Left ventricle myocardium superior (tissue), 1 donor: Measurements from ENCODE around the gene APBA2. TPM values are rescaled to one million over a fixed set of nuclear protein-coding genes. Genes with fewer than 3 reads are reported as not detected.
"Not testable (repeated sequence)": the region's sequence is repeated elsewhere in the genome, so short reads cannot be mapped to it uniquely, and the experiment has no call there.

Experiments
- ATAC-seq: fragments of 200-7000 bp; cut with Tn5 transposase; one replicate; pipeline ENCODE4 v1.9.1; 2020; ENCODE audit warnings: mild to moderate bottlenecking, moderate library complexity
- DNase-seq: peaks from one replicate; pipeline ENCODE4 v3.0.0-alpha.2; 2020
- intact Hi-C: fragments of 100-400 bp; cut with micrococcal nuclease; formaldehyde crosslinking; loops from one replicate; pipeline ENCODE4 v1.11.0; 2022
- long read RNA-seq: library from polyadenylated mRNA; unstranded; transcript quantifications from one replicate; pipeline ENCODE4 v2.0.0, GENCODE V29; 2021
- total RNA-seq: library from RNA; stranded (reverse); fragmentation: NEBNext Ultra II Directional; extraction: Animal tissue kit (Norgen Biotek cat#: 25700); gene quantifications from one replicate; pipeline ENCODE4 v1.2.1, GENCODE V29; 2021
- donor health status: DM: no; HTN: yes; CAD: no; lungs with severe emphysema.

The APBA2 gene
- total RNA-seq = 1.2 TPM
- long read RNA-seq, partial matches to known transcripts = 1 of 2 reads
- long read RNA-seq, other reads (novel, unspliced or antisense) = 1 of 2 reads

DNA sequence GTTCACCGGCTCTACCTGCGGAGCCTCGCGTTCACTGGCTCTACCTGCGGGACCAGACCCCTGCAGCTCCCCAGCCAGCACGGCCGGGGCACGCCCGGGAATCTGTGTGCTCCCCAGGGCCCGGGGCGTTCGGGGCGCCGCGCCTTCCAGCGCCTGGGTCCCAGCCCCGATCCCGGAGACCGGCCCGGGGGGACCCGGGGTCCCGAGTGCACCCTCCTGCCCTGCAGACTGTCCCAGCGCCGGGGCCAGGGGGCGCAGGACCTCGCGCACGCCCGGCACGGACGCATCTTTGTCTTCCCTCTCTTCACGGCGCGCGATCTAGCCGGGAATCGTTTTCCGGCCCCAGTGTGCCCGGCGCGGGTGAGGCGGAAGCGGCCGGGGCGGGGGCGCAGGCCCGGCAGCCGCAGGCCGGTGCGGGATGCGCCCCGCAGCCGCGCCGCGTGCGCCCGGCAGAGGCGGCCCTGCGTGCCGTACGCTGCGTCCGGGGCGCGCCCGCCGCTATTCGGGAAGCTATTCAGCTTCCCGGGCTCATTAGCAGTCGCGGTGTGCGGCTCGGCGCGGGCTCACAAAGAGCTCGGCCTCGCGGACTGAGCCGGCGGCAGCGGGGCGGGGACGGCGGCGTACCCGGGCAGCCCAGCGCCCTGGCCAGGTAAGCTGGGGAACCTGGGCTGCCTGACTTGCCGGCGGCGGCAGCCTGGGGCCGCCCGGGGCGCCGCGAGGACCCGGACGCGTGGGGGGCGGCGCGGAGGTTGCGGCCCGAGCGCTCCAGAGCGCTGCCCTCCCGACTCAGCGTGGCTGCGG, at the start of gene APBA2:
Gene APBA2 (plus strand): TSS at position 345 of the 801 bp plus-strand sequence. CDS start 167,911 bp downstream, outside the sequence.
- no peak for ATAC-seq
- peak; percentile 39 for DNase-seq
- intact Hi-C loops = no loop called here

DNA sequence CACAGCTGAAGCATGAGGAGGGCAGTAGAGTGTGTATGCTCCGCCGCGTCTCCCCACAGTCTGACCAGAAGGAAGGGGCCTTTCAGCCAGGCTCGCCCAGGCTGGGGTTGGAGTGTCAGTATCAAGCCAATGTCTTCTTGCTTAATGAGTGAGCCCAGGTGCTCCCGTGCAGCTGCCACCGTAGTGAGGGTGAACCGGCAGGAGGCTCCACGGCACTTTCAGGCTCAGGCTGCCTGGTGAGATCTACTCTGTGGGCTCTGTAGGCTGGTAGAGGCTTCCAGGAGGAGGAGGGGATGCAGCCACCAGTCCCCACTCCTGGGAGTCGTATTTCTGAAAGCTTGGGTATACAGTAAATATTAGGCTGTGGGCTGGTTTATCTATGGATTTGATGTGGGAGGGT, 45.5 kb upstream of the APBA2 start:
- intact Hi-C loops, DNase-seq, ATAC-seq: not testable (repeated sequence)

GRCh38 chr15:28842210-28842609, 43.6 kb upstream of the APBA2 start:
- intact Hi-C loops, DNase-seq, ATAC-seq: not testable (repeated sequence)

DNA sequence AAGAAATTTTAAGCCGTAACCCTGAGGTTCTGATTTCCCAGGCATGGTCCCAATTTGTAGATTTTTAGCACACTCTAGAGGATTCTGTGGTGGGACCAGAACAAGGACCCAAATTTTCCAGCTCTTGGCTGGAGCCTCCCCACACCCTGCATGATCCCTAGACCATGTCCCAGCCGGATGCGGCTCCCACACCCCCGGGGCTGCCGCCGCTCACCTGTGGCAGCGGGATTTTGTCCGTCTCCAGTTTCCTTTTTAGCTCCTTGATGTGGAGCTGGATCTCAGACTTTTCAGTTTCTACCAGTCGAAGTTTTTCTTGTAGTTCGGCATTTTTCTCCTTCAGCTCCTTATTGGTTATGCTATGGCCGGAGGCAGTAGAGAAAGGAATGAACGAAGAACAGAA, 42.3 kb upstream of the APBA2 start:
- DNase-seq, intact Hi-C loops, ATAC-seq: not testable (repeated sequence)

GRCh38 chr15:28844147-28844546, 41.6 kb upstream of the APBA2 start:
- ATAC-seq, intact Hi-C loops, DNase-seq: not testable (repeated sequence)

DNA sequence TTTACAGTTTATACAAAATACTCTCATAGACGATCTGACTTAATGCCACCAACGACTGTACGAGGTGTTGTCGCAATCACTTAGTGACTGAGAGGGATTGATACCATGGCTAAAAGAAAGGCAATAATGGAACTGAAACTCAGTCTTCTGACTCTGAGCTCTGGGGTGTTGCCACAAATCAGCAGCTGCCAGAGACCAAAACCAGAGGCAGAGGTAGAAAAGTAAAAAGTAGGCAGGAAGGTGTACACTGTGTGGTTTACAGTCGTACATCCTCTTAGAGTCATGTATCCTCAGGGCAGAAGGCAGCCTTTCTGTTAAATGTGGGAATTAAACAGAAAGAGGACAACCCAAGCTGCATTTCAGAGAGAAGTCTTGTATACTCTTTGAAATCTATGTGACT, 38.5 kb upstream of the APBA2 start:
- intact Hi-C loops, ATAC-seq, DNase-seq: not testable (repeated sequence)

- DNase-seq, ATAC-seq, intact Hi-C loops: not testable (repeated sequence)
Measured at GRCh38 chr15:28847959-28848358, 37.8 kb upstream of the APBA2 start.

- intact Hi-C loops, ATAC-seq, DNase-seq: not testable (repeated sequence)
Measured at GRCh38 chr15:28848521-28848920, 37.3 kb upstream of the APBA2 start, which contains the start of gene GOLGA6L7. Gene GOLGA6L7 (minus strand): TSS chr15:28848644. CDS start chr15:28848549, 95 bp downstream.

GRCh38 chr15:28849271-28849670, 36.5 kb upstream of the APBA2 start:
- ATAC-seq, DNase-seq, intact Hi-C loops: not testable (repeated sequence)

DNA sequence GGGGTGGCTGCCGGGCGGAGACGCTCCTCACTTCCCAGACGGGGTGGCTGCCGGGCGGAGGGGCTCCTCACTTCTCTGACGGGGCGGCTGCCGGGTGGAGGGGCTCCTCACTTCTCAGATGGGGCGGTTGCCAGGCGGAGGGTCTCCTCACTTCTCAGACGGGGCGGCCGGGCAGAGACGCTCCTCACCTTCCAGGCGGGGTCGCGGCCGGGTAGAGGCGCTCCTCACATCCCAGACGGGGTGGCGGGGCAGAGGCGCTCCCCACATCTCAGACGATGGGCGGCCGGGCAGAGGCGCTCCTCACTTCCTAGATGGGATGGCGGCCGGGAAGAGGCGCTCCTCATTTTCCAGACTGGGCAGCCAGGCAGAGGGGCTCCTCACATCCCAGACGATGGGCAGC, 36.0 kb upstream of the APBA2 start:
- ATAC-seq, intact Hi-C loops, DNase-seq: not testable (repeated sequence)

DNA sequence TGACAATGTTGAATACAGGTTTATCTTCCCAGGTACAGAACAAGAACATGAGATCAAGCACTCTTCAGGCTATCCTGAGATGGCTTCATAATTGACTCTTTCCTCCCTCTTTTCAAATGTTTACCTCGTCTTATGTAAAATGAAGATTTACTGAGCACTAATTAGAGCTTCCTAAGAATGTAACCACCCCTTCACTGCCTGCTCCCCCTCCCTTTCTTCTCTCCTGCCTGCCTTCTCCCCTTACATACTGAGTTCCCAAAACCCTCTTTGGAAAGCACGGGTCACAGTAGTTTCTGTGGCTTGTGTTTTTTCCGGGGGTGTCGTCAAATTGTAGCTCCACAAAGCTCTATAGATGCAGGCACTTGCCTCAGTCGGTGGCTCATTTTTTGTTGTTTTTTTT, 32.1 kb upstream of the APBA2 start:
- intact Hi-C loops, ATAC-seq, DNase-seq: not testable (repeated sequence)

DNA sequence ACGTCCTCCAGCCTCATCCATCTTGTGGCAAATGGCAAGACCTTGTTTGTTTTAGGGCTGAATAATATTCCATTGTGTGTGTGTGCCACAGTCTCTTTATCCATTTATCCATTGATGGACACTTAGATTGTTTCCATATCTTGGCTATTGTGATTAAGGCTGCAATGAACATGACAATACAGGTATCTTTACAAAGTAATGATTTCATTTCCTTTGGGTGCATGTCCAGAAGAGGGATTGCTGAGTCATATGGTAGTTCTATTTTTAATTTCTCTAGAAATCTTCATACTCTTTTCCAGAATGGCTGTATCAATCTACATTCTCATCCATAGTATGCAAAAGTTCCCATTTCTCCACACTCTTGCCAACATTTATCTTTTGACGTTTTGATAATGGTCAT, 31.2 kb upstream of the APBA2 start:
- DNase-seq, intact Hi-C loops: not testable (repeated sequence)

DNA sequence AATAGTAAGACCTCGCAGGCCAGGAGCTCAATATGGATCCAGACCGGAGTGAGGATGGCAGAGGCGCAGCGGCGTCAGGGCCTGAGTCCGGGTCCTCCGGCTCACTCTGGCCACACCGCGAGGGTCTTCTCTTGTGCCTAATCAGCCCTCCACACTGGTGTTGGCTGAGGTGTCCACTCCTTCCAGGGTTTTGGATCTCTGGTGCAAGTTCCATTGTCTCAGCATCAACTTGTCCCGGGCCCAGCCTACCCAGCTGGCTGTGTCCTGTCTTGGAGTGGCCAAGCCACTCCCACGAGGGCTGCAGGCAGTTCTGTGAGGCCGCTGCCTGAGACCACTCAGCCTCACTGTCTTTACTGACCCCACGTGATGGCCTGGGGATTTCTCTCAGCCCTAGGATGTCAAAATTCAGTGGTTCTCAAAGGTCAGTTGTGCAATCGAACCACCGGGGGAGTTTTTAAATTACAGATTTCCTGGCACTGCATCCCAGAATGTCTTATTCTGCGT, 24.7 kb upstream of the APBA2 start:
- intact Hi-C loops = no loop called here
- peak; percentile 53 for DNase-seq

More for the DNA sequence above, 31.2 kb upstream of the APBA2 start:
- ATAC-seq = not testable (repeated sequence)

DNA sequence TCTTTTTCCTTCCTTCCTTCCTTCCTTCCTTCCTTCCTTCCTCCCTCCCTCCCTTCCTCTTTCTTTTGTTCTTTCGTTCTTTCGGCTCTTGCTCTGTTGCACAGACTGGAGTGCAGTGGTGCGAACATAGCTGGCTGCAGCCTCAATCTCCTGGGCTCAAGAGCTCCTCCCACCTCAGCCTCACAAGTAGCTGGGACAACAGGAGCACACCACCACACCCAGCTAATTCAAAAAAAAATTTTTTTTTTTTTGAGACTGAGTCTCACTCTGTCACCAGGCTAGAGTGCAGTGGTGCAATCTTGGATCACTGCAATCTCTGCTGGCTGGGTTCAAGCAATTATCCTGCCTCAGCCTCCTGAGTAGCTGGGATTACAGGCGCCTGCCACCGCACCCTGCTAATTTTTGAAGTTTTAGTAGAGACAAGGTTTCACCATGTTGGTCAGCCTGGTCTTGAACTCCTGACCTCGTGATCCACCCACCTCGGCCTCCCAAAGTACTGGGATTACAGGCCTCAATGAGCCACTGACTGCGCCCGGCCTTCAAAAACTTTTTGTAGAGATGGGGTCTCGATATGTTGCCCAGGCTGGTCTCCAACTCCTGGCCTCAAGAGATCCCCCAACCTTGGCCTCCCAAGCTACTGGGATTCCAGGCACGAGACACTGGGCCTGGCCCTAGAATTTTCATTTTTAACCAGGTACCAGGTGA, 24.0 kb upstream of the APBA2 start:
- peak; percentile 45 for ATAC-seq
- DNase-seq, intact Hi-C loops: not testable (repeated sequence)

More for the DNA sequence above, 24.7 kb upstream of the APBA2 start:
- peak; percentile 82 for ATAC-seq

DNA sequence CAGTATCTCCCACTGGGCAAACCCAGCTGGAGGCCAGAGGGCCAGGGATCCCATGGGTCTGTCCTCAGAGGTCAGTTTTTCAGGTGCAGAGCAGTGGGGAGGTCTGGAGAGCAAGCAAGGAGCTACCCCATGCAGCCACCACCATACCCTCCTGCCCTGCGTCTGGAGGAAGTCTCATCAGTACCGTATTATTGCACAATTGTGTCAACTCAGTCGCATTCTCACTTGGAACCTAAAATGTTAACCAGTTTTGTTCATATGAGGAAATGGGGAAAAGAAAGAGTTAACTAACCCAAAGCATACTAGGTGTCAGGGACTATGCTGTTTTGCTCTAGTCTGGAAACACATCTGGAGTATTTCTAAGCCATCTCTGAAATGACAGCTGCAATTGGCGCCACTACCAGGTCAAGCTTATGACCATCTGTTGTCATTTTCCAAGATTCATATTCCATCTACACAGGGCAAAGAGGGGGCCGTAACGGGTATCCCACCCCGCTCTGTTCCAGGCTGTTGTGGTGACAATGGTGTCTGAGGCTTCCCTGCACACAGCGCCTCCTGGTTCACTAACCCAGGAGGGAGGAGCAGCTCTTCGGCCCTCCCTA, 16.9 kb upstream of the APBA2 start:
- intact Hi-C loops = no loop called here
- DNase-seq (no peak), ATAC-seq (no peak)

- ATAC-seq = no peak
- intact Hi-C loops = no loop called here
- DNase-seq = no peak
Measured at GRCh38 chr15:28871168-28871567, 14.6 kb upstream of the APBA2 start.

DNA sequence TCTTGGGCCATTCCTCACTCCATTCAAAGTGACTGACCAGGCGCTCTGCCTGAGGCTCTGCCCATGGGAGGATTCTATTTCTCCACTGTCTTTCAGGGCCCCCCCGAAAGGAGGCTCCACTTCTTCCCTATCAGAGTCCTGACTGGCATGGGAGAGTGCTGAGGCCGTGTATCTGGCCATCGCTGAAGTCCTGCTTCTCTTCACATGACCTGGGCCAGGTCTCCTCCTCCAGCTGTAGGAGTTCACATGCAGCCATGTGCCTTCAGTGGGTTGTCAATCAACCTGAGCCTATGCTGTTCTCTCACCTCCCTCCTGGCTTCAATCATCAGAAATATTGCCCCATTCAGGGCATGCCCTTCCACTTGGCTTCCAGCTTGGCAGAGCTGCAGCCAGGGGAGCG, 12.8 kb upstream of the APBA2 start:
- intact Hi-C loops = no loop called here
- ATAC-seq (no peak), DNase-seq (no peak)

DNA sequence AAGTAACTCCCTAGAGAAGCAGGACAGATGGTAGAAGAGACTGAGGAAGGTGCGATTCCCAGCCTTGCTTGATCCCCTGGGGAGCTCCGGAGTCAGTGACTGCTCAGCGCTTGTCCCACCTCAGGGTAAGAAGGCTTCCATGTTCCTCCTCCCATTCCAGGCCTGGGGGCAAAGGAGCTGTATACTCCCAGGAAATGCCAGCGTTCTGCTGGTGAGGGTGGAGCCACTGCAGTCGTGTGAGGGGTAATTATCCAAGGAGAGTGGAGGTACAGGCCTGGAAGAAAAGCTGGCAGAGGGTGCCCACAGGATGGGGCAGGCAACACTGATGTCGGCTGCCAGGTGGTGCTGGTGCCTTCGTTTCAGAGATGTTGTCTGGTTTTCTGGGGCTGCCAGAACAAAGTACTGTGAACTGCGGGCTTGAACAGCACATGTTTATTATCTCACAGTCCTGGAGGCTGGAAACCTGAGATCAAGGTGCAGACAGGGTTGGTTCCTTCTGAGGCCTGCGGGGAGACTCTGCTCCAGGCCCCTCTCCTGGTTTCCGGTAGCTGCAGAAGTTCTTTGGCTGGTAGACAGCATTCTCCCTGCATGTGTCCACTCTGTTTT, 12.1 kb upstream of the APBA2 start:
- ATAC-seq = no peak
- DNase-seq = no peak
- intact Hi-C loops = no loop called here
